Heart left ventricle (tissue), 16 donors: ENCODE results near the gene CDC26. TPM values are rescaled to one million over a fixed set of nuclear protein-coding genes. Genes with fewer than 3 reads are reported as not detected.

Experiments
- ATAC-seq, 4 donors: fragments of 200-7000 bp; cut with Tn5 transposase; one replicate each; pipeline ENCODE4 v1.9.1; 2020 to 2022; ENCODE audit warnings: moderate library complexity in 4 of 4, mild to moderate bottlenecking in 3 of 4, moderate number of reproducible peaks in 1 of 4
- DNase-seq, 5 donors: peaks; one replicate each; pipeline ENCODE4 v3.0.0-alpha.2; 2020
- H3K27ac ChIP-seq, 12 donors: fragments of 200-600 bp; sonication (generic) in 4 of 12; one replicate each; pipeline versions ENCODE4 v1.5.0 to v1.8.0; 2016 to 2022; ENCODE audit warnings: mild to moderate bottlenecking in 2 of 12
- H3K27me3 ChIP-seq, 9 donors: fragments of 200-600 bp; sonication (generic) in 2 of 9; one replicate each; pipeline versions ENCODE4 v1.5.1 to v1.8.0; 2016 to 2022; ENCODE audit warnings: mild to moderate bottlenecking in 3 of 9
- H3K36me3 ChIP-seq, 9 donors: fragments of 200-600 bp; sonication (generic) in 2 of 9; one replicate each; pipeline versions ENCODE4 v1.5.0 to v1.8.0; 2018 to 2022; ENCODE audit warnings: mild to moderate bottlenecking in 2 of 9
- H3K4me1 ChIP-seq, 12 donors: fragments of 200-600 bp; sonication (generic) in 4 of 12; one replicate each; pipeline versions ENCODE4 v1.5.0 to v1.8.0; 2016 to 2022; ENCODE audit warnings: mild to moderate bottlenecking in 3 of 12
- H3K4me3 ChIP-seq, 12 donors: fragments of 200-600 bp; sonication (generic) in 4 of 12; one replicate each; pipeline versions ENCODE4 v1.5.0 to v1.8.0; 2017 to 2022; ENCODE audit warnings: mild to moderate bottlenecking in 9 of 12, moderate library complexity in 4 of 12
- H3K9me3 ChIP-seq, 12 donors: fragments of 200-600 bp; sonication (generic) in 4 of 12; one replicate each; pipeline versions ENCODE4 v1.5.0 to v1.8.0; 2016 to 2022; ENCODE audit warnings: mild to moderate bottlenecking in 1 of 12
- CTCF ChIP-seq, 12 donors: fragments of 200-600 bp; sonication (generic) in 4 of 12; IDR thresholded peaks; one replicate each; pipeline versions ENCODE4 v1.5.0 to v1.8.0; 2018 to 2022; ENCODE audit warnings: antibody characterized with exemption in 12 of 12, mild to moderate bottlenecking in 5 of 12
- POLR2A ChIP-seq, 2 donors: fragments of 450-650 bp; IDR thresholded peaks; one replicate each; pipeline ENCODE4 v1.6.1; 2017; ENCODE audit warnings: antibody characterized with exemption in 2 of 2, mild to moderate bottlenecking in 2 of 2, moderate library complexity in 2 of 2
- WGBS, 4 donors: extraction: QIAGEN DNeasy Blood & Tissue Kit in 2 of 4; methylation state at CpG; one replicate each; pipeline versions ENCODE4 v1.1.5 to v1.1.7; 2013 to 2018; 5-methylcytosine and 5-hydroxymethylcytosine counted together
- intact Hi-C, 10 donors: fragments of 100-400 bp; cut with DNase I; formaldehyde crosslinking; loops; one replicate each; pipeline versions ENCODE4 v1.11.1 to v1.14.2; 2022
- polyA plus RNA-seq, 2 donors: library from polyadenylated mRNA; stranded (reverse); fragments of 200-250 nt; gene quantifications; one replicate each; pipeline ENCODE4 v1.2.3, GENCODE V29; 2013
- total RNA-seq, 9 donors: library from RNA; depleted of rRNA in 2 of 9; stranded (reverse); fragments of >200 nt in 2 of 9; fragmentation: NEBNext Ultra II Directional in 3 of 9; extraction: Animal tissue kit (Norgen Biotek cat#: 25700) in 3 of 9; gene quantifications; one replicate each; pipeline versions ENCODE4 v1.1.0 to v1.2.4, GENCODE V29; 2016 to 2023
- donor health status: ischemic (EF 13 %, LVEDD 7.1; RV severe dilation, severe dysfunction).
- donor health status: healthy with polysubstance abuse.
- donor health status: DM: no; HTN: yes; CAD: no.
- donor health status: DM: no; HTN: no; CAD: no.
- donor health status: ischemic (EF 25% LVEDD 6.9; RV normal size, moderate dysfunction).
- donor health status: ischemic (EF 25% LVEDD 5.7; RV mildly dilated, moderate dysfunction).
- donor health status: healthy.
- donor health status: DM: yes; HTN: yes; CAD: no.
- donor health status: ischemic (EF 35%, LVEDD 5.7; RV mildly dilated, moderate dysfunction).
- donor health status: nonischemic (EF 11% LVEDD 7.7; RV severe dilation, severe dysfunction).
- donor health status: DM: yes; HTN: yes; CAD: no.
- donor health status: PGD.
- donor health status: ischemic (EF 29% LVEDD 5.4; RV normal size, mild dysfunction).
- donor health status: nonischemic (EF 23%, LVEDD 6.1; RV moderate dilation, normal function).

The CDC26 gene
- total and polyA plus RNA-seq, 11 donors = 22.3 to 46.0 (median 35.3) TPM

GRCh38 chr9:113313261-113313660 lies 37.9 kb upstream of the CDC26 start:
- no peaks in the 10 kb centered on the region for H3K9me3 ChIP-seq
- H3K36me3 ChIP-seq = peaks cover 0 to 19% (median 3%) of the 10 kb centered on the region in 9 donors
- no peak for TF ChIP-seq POLR2A (IDR thresholded peaks at IDR 0.05)
- TF ChIP-seq CTCF (IDR thresholded peaks at IDR 0.05) = no peak
- no peak for DNase-seq
- WGBS, 4 donors = 75 to 83% (median 80%) methylated on average over 5 of the region's 5 CpGs
- H3K4me1 ChIP-seq = peaks cover 0 to 22% (median 9%) of the 10 kb centered on the region in 12 donors
- no peak overlapping the region for H3K4me3 ChIP-seq
- H3K27me3 ChIP-seq = no peaks in the 10 kb centered on the region
- ATAC-seq = no peak
- intact Hi-C loops = loop anchor here in 4 of 10 donors (5.0 to 10.0 kb wide), 5 partner anchors 89 to 352 kb away; partner anchors contain the start of gene ALAD (in 1 of the 4)
- H3K27ac ChIP-seq = no peak overlapping the region

- no peak overlapping the region for H3K27ac ChIP-seq
- no peaks in the 10 kb centered on the region for H3K27me3 ChIP-seq
- 84 to 91% (median 88%) methylated on average over 3 of the region's 3 CpGs for WGBS, 4 donors
- H3K4me3 ChIP-seq = no peak overlapping the region
- TF ChIP-seq POLR2A (IDR thresholded peaks at IDR 0.05) = no peak
- TF ChIP-seq CTCF (IDR thresholded peaks at IDR 0.05) = no peak
- peaks cover 0 to 9% (median under 1%) of the 10 kb centered on the region in 9 donors for H3K36me3 ChIP-seq
- no peaks in the 10 kb centered on the region for H3K9me3 ChIP-seq
- H3K4me1 ChIP-seq = peaks cover 0 to 22% (median 9%) of the 10 kb centered on the region in 12 donors
- no peak for ATAC-seq
- no peak for DNase-seq
- intact Hi-C loops = loop anchor here in 4 of 10 donors (2.0 to 10.0 kb wide), 6 partner anchors 87 to 353 kb away; partner anchors contain the start of gene ALAD (in 1 of the 4)
These were observed 36.6 kb upstream of the CDC26 start for GRCh38 chr9:113311961-113312360.

GRCh38 chr9:113310538-113310937 lies 35.2 kb upstream of the CDC26 start:
- peak overlapping the region in 6 of 12 donors; percentile 16 to 73 (median 50) for H3K27ac ChIP-seq
- intact Hi-C loops = loop anchor here in 5 of 10 donors (1.0 to 10.0 kb wide), 8 partner anchors 88 to 354 kb away; partner anchors contain the start of genes ALAD (in 2 of the 5), C9orf43 (in 1 of the 5) and POLE3 (in 1 of the 5)
- H3K4me3 ChIP-seq = no peak overlapping the region
- H3K4me1 ChIP-seq = peaks cover 0 to 22% (median 9%) of the 10 kb centered on the region in 12 donors
- 14 to 33% (median 23%) methylated on average over 3 of the region's 3 CpGs for WGBS, 4 donors
- TF ChIP-seq POLR2A (IDR thresholded peaks at IDR 0.05) = no peak
- no peak for TF ChIP-seq CTCF (IDR thresholded peaks at IDR 0.05)
- no peaks in the 10 kb centered on the region for H3K9me3 ChIP-seq
- ATAC-seq (peak in 3 of 4 donors; percentile 86 to 92 (median 89)), DNase-seq (peak in 3 of 5 donors; percentile 26 to 65 (median 43))
- H3K27me3 ChIP-seq = no peaks in the 10 kb centered on the region
- no peaks in the 10 kb centered on the region for H3K36me3 ChIP-seq

- Histone ChIP-seq H3K27me3 (no peaks in the 10 kb centered on the region), H3K4me3 (no peak overlapping the region), H3K4me1 (peaks cover 0 to 22% (median 9%) of the 10 kb centered on the region in 12 donors), H3K27ac (peak overlapping the region in 3 of 12 donors; percentile 16 to 73 (median 71)), H3K9me3 (no peaks in the 10 kb centered on the region), H3K36me3 (no peaks in the 10 kb centered on the region)
- WGBS, 4 donors = 5 to 10% (median 6%) methylated on average over 2 of the region's 2 CpGs
- TF ChIP-seq CTCF (IDR thresholded peaks at IDR 0.05) = peak; percentile 56 to 83 (median 65)
- no peak for TF ChIP-seq POLR2A (IDR thresholded peaks at IDR 0.05)
- DNase-seq (no peak), ATAC-seq (peak in 2 of 4 donors; percentile 63 to 64)
- intact Hi-C loops = loop anchor here in 7 of 10 donors (2.0 to 10.0 kb wide), 6 partner anchors 93 to 349 kb away; partner anchors contain the start of gene ALAD (in 1 of the 7)
These were observed 33.9 kb upstream of the CDC26 start for GRCh38 chr9:113309204-113309813.
